Endothelial cell of umbilical vein (primary cell): ENCODE data around the gene ST6GALNAC2.

ENCODE experiments used
- FOS ChIP-seq: IDR thresholded peaks from 2 replicates; pipeline ENCODE4 v1.6.1; 2011; ENCODE audit warnings: mild to moderate bottlenecking, low read length, moderate library complexity, borderline replicate concordance; ENCODE audit not compliant: insufficient read depth
- POLR2A ChIP-seq: IDR thresholded peaks from 2 replicates; pipeline ENCODE4 v1.6.1; 2012; ENCODE audit warnings: low read depth, mild to moderate bottlenecking, control low read depth, low read length
- TF ChIP-seq, protein P1 (sequence below): IDR thresholded peaks from 2 replicates; pipeline ENCODE4 v1.6.1; 2011; ENCODE audit not compliant: insufficient read depth, insufficient read length
- TF ChIP-seq, protein P2 (sequence below), 2 donors: IDR thresholded peaks; 1 replicate in 1 of 2; 2 replicates in 1 of 2; pipeline ENCODE4 v1.5.1; 2011; ENCODE audit warnings: low read length in 2 of 2, mild to moderate bottlenecking in 2 of 2, moderate library complexity in 2 of 2, control low read depth in 1 of 2, inconsistent platforms in 1 of 2, low read depth in 1 of 2; ENCODE audit not compliant: insufficient read depth in 1 of 2; ENCODE audit errors: extremely low read depth in 1 of 2

DNA sequence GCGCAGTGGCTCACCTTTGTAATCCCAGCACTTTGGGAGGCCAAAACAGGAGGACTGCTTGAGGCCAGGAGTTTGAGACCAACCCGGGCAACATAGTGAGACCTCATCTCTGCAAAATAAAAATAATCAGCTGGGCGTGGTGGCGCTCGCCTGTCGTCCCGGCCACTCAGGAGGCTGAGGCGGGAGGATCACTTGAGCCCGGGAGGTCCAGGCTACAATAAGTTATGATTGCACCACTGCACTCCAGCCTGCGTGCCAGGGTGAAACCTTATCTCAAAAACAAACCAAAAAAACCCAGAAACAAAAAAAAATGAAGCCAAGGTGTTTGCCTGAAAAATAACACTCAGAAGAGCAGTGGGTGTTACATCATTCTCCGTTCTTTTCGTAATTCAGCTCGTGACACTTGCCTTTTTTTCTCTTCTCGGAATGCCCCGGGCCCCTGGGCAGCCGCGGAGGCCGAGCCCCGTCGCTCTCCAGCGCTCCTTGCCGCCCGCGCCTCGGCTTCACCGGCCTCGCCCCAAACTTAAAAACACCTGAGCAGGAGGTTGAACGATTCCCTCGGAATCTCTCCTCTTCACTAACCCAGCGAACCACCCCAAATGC, 28.8 kb downstream of the ST6GALNAC2 start:
- TF ChIP-seq, protein P1, sequence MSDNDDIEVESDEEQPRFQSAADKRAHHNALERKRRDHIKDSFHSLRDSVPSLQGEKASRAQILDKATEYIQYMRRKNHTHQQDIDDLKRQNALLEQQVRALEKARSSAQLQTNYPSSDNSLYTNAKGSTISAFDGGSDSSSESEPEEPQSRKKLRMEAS = no peak
- TF ChIP-seq, protein P2, sequence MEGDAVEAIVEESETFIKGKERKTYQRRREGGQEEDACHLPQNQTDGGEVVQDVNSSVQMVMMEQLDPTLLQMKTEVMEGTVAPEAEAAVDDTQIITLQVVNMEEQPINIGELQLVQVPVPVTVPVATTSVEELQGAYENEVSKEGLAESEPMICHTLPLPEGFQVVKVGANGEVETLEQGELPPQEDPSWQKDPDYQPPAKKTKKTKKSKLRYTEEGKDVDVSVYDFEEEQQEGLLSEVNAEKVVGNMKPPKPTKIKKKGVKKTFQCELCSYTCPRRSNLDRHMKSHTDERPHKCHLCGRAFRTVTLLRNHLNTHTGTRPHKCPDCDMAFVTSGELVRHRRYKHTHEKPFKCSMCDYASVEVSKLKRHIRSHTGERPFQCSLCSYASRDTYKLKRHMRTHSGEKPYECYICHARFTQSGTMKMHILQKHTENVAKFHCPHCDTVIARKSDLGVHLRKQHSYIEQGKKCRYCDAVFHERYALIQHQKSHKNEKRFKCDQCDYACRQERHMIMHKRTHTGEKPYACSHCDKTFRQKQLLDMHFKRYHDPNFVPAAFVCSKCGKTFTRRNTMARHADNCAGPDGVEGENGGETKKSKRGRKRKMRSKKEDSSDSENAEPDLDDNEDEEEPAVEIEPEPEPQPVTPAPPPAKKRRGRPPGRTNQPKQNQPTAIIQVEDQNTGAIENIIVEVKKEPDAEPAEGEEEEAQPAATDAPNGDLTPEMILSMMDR (IDR thresholded peaks at IDR 0.05; ENCODE audit: extremely low read depth in 1 of 2, insufficient read depth in 1 of 2, low read depth in 1 of 2, low read length in 2 of 2) = no peak
- TF ChIP-seq POLR2A (no peak), FOS (no peak)
